NT2/D1 (cell line): ENCODE measurements around the gene BICDL1.
"Not testable (repeated sequence)": the region's sequence is repeated elsewhere in the genome, so short reads cannot be mapped to it uniquely, and the experiment has no call there.

Experiments used
- DNase-seq: peaks from one replicate; pipeline ENCODE4 v3.0.0-alpha.2; 2011; ENCODE audit warnings: low read depth, low spot score
- H3K27me3 ChIP-seq: 2 replicates; pipeline ENCODE4 v1.6.0; 2011; ENCODE audit warnings: mild to moderate bottlenecking; ENCODE audit not compliant: insufficient read length, insufficient read depth
- H3K36me3 ChIP-seq: 2 replicates; pipeline ENCODE4 v1.6.1; 2011; ENCODE audit warnings: mild to moderate bottlenecking, low read length, mixed read lengths; ENCODE audit not compliant: insufficient read depth, insufficient read length
- H3K4me1 ChIP-seq: 2 replicates; pipeline ENCODE4 v1.5.1; 2011; ENCODE audit not compliant: insufficient read depth, insufficient read length
- H3K4me3 ChIP-seq: 2 replicates; pipeline ENCODE4 v1.5.1; 2011; ENCODE audit warnings: low read depth; ENCODE audit not compliant: insufficient read length
- H3K9ac ChIP-seq: 2 replicates; pipeline ENCODE4 v1.6.0; 2011; ENCODE audit warnings: low read depth; ENCODE audit not compliant: insufficient read length
- H3K9me3 ChIP-seq: 2 replicates; pipeline ENCODE4 v1.5.1; 2011; ENCODE audit warnings: mild to moderate bottlenecking, low read length; ENCODE audit not compliant: insufficient read depth
- SUZ12 ChIP-seq: IDR thresholded peaks from 2 replicates; pipeline ENCODE4 v1.6.1; 2011; ENCODE audit not compliant: insufficient read length, insufficient read depth; ENCODE audit errors: extremely low read depth
- YY1 ChIP-seq: IDR thresholded peaks from 2 replicates; pipeline ENCODE4 v1.6.1; 2011; ENCODE audit not compliant: insufficient read length, insufficient read depth
- ZNF274 ChIP-seq: IDR thresholded peaks from 2 replicates; pipeline ENCODE4 v1.6.1; 2011; ENCODE audit warnings: mild to moderate bottlenecking, low read depth, low read length

The BICDL1 gene

GRCh38 chr12:120007272-120007671 lies 18.2 kb downstream of the BICDL1 start:
- Histone ChIP-seq H3K36me3 (no peaks in the 10 kb centered on the region), H3K4me3 (no peak overlapping the region), H3K27me3 (no peaks in the 10 kb centered on the region), H3K9me3 (no peaks in the 10 kb centered on the region), H3K4me1 (peaks cover 6% of the 10 kb centered on the region), H3K9ac (no peak overlapping the region)
- no peak for DNase-seq
- TF ChIP-seq ZNF274 (no peak), SUZ12 (no peak), YY1 (no peak)

- no peak for DNase-seq
- H3K27me3 ChIP-seq = no peaks in the 10 kb centered on the region
These were observed 21.7 kb downstream of the BICDL1 start for GRCh38 chr12:120010661-120011230.

GRCh38 chr12:120012067-120012621 lies 23.1 kb downstream of the BICDL1 start:
- no peaks in the 10 kb centered on the region; the same call in 1 of the 2 replicates for H3K9me3 ChIP-seq
- TF ChIP-seq SUZ12 (no peak), ZNF274 (no peak), YY1 (no peak)
- no peak overlapping the region for H3K9ac ChIP-seq
- H3K27me3 ChIP-seq = no peaks in the 10 kb centered on the region
- peaks cover 9% of the 10 kb centered on the region for H3K4me1 ChIP-seq
- H3K36me3 ChIP-seq = no peaks in the 10 kb centered on the region
- H3K4me3 ChIP-seq = no peak overlapping the region
- no peak for DNase-seq

More at GRCh38 chr12:120010661-120011230, 21.7 kb downstream of the BICDL1 start:
- Histone ChIP-seq H3K9me3 (no peaks in the 10 kb centered on the region), H3K4me1 (peaks cover 10% of the 10 kb centered on the region), H3K4me3 (no peak overlapping the region), H3K36me3 (no peaks in the 10 kb centered on the region), H3K9ac (no peak overlapping the region)
- TF ChIP-seq SUZ12 = no peak
- no peak for TF ChIP-seq YY1
- TF ChIP-seq ZNF274 = no peak

GRCh38 chr12:120013659-120014380 lies 24.8 kb downstream of the BICDL1 start:
- Histone ChIP-seq H3K4me1 (peaks cover 4% of the 10 kb centered on the region), H3K9ac (no peak overlapping the region), H3K36me3 (no peaks in the 10 kb centered on the region), H3K27me3 (no peaks in the 10 kb centered on the region), H3K4me3 (no peak overlapping the region), H3K9me3 (no peaks in the 10 kb centered on the region; the same call in 1 of the 2 replicates)
- TF ChIP-seq ZNF274 (no peak), SUZ12 (no peak), YY1 (no peak)
- DNase-seq = no peak

GRCh38 chr12:120014381-120014735 lies 25.3 kb downstream of the BICDL1 start:
- not testable (repeated sequence) for H3K9ac ChIP-seq, H3K27me3 ChIP-seq, H3K4me3 ChIP-seq, DNase-seq, H3K4me1 ChIP-seq, H3K9me3 ChIP-seq, H3K36me3 ChIP-seq

- H3K9ac ChIP-seq = no peak overlapping the region
- H3K4me1 ChIP-seq = peaks cover 4% of the 10 kb centered on the region
- no peaks in the 10 kb centered on the region for H3K27me3 ChIP-seq
- H3K9me3 ChIP-seq = no peaks in the 10 kb centered on the region; the same call in 1 of the 2 replicates
- no peak for DNase-seq
- no peak for TF ChIP-seq SUZ12
- H3K36me3 ChIP-seq = no peaks in the 10 kb centered on the region
- no peak overlapping the region for H3K4me3 ChIP-seq
These were observed 26.3 kb downstream of the BICDL1 start for GRCh38 chr12:120015313-120015712.

- not testable (repeated sequence) for H3K4me1 ChIP-seq, H3K9ac ChIP-seq, H3K4me3 ChIP-seq, H3K36me3 ChIP-seq, H3K9me3 ChIP-seq, DNase-seq, H3K27me3 ChIP-seq
These were observed 27.2 kb downstream of the BICDL1 start for GRCh38 chr12:120016199-120016598.
